GM18909 (cell line): ENCODE data around the gene ARL16.

Experiments
- ATAC-seq: cut with Tn5 transposase; IDR thresholded peaks from one replicate; pipeline ENCODE4 v1.9.1; 2021; ENCODE audit warnings: mild to moderate bottlenecking; ENCODE audit not compliant: unreplicated experiment, poor library complexity

The ARL16 gene

DNA sequence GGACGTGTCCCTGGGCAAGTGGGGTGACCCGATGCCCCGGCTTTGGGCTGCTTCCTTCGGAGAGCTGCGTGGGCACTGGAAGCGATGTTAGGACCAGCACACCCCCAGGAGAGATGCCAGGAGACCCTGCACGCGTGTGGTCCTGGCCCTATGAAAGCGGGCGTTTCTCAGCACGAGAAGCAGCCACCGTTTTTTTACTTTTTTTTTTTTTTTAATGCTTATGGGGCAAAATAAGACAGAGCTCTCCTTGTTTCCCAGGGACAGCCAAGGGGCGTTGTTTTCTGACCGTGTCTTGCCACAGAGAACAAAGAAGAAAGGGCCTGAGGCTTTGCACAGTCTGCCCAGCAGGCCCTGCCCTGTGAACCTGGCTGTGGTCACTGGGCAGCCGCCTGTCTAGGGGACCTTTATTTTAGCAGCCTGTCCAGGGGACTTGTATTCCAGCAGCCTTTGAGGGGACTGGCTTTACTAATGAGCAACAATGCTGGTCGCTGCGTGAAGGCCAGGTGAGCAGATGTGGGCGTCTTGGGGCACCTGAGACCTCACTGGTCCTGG lies 29.5 kb upstream of the ARL16 start:
- ATAC-seq: no peak

DNA sequence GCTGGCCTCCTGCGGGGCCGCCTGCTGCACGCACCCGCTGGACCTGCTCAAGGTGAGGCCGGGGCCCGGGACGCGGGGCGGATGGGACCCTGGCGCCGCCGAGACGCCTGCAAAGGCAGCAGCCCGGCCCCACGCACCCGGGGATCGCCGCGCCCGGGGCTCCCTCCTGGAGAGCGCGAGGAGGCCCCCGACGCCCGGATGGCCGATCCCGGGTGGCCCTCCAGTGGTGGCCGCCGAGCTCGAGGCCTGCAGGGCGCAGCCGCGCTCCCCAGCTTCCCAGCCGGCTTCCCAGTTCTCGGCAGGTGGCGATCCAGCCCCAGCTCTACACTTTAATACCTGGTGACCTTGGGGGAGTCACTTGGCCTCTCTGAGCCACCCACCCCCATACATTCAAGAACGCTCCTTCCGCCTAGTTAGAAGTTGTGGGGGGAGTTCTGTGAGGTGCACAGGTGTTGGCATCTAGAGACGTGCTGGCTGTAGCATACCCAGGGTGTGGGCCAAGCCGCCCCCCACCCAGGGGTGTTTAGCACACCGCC lies 28.9 kb upstream of the ARL16 start:
- ATAC-seq: peak; percentile 6

DNA sequence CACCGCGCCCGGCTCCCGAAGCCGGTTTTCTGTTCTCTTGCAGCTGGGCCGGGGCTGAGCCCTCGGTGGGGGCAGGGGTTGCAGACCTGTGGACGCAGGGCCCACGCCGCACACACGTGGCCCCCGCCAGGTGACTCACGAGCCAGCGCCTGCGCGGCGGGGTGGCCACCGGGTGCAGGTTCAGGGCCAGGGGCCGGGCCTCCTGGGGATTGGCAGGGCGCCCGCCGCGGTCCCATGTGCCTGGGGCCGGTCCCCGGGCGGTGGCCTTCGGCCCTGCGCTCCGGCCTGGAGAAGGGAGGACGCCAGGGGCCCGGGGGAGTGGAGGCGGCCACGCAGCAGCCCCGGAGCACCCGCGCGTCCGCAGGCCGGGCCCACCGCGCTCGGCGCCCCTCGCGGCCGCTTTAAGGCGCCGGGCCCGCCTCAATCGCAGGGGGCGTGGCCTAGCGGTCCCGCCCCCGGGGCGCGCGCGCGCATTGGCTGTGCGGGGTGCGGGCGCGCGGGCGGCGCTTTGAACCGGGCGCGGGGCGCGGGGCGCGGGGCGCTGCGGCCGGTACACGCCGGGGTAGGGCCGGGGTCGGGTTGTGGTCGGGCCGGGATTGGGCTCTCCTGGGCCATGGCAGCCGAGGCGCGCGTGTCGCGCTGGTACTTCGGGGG lies 28.3 kb upstream of the ARL16 start, which contains the start of gene SLC25A10:
SLC25A10 (plus strand) TSS at position 471 of the 654 bp plus-strand sequence; CDS start at position 614, 143 bp downstream.
- ATAC-seq: peak; percentile 65

DNA sequence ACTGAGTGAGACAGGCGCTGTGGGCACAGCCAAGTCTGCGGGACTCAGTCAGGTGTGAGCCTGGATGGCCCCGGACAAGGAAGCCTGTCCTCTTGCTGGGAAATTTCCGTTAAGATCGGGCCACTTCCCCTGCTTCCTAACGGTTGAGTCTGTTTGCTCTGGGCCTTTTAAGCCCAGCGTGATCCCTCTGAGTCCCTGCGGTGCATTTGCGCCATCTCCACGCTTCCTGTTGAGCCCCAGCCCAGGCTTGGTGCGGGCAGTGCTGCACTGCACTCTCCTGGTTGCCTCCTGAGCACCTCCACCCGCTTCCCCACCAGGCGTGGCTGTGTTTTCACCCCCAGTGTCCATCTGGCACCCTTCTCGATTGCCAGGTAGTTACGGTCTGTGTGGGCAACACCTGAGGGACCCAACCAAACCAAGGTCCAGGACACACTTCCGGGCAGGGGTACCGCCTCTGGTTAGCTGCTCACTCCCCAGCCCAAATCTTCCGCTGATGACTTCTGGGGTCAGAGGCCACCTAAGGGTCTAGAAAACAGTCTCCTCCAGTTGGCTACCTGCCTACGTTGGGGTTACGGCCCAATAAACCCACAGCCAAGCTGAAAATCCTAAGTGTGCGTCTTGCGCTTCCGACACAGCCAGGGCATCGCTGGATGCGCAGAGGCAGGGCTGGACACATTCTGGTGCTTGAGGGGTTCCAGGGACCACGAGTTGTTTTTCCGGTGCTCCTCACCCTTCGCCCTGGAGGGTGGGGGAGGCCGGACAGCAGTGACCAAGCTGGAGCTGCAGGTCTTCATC lies 27.1 kb upstream of the ARL16 start:
- ATAC-seq: no peak

DNA sequence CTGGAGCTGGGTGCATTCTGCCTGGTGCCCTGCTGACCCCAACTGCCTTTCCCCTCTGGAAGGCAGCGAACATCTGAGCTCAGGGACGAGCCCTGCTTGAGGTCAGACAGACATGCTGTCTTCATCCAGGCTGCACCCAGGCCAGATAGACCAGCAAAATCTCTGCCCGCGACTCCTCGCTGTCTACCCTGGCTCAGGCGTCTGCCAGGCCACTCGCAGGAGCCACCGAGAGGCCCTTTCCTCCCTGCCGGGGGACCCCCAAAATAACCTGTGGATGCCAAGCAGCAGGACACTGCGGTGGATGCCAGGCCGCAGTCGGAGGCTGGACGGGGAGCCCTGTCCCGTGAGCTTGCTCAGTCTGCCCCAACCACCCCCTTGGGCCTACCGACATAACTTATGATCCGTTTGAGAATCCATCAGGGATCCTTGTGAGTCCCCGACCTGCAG lies 25.2 kb upstream of the ARL16 start:
- no peak for ATAC-seq

DNA sequence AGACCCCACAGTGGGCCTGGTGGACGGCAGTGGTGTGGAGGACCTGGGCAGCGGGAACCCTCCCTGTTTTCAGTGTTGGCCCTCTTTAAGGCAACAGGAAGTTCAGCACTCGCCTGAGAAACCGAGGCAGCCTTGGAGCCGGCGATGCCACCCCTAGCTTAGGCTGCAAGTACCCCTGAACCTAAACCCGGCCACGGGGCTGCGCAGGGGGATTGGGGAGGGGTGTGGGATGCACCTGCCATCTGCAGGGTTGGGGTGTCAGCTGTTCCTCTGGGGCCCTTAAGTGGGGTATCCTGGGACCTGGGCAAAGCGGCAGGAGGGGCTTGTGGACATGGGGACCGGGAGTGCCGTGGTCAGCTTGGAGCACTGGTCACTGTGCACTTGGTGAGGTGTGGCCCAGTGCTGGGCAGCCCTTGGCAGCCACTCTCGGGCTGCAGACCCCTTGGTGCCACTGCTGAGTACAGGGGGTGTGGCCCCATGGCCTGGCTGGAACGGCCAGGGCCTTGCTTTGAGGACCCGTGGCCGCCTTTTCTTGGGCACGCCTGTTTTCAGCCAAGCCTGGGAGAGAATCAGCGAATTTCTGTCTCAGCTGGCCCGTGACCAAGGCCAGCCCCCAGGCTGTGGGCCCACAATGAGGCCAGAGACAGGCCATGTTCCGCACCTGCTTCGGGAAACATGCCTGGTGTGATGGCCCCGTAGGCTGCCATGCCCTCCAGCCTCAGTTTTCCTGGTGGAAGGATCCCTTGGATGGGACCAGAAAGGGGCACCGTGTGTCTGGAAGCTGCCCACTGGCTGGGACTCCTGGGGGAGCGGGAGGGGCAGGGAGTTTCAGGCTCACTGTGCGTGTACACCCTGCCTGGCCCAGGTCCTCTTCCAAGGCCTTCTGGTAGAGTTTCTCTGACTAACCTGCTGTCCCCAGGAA lies 24.4 kb upstream of the ARL16 start:
- ATAC-seq: no peak

DNA sequence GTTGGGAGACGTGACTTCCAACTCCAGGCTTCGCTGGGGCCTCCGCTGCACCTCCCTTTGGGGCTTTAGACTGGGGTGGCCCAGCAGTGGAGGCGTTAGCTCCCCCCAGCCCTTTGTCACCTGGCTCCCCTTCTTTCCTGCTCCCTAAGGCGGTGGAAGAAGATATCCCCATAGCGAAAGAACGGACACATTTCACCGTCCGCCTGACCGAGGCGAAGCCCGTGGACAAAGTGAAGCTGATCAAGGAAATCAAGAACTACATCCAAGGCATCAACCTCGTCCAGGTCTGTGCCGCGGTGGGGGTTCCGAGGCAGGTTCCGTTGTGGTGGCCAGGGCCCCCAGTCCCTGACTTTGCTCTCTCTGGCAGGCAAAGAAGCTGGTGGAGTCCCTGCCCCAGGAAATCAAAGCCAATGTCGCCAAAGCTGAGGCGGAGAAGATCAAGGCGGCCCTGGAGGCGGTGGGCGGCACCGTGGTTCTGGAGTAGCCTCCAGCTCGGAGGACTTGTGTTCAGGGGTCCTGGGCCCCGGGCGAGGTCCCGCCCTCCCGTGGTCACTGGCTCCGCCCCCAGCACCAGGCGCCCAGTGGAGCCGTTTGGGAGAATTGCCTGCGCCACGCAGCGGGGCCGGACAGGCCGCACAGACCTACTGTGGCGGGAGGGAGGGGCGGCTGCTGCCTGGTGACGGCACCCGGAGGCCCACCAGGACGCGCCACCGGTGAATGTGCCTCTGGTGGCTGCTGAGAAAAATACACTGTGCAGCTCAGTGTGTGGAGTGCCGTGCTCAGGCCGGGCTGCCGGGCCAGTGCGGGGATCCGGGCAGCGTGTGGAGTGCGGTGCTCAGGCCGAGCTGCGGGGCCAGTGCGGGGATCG lies 23.4 kb upstream of the ARL16 start:
- no peak for ATAC-seq

DNA sequence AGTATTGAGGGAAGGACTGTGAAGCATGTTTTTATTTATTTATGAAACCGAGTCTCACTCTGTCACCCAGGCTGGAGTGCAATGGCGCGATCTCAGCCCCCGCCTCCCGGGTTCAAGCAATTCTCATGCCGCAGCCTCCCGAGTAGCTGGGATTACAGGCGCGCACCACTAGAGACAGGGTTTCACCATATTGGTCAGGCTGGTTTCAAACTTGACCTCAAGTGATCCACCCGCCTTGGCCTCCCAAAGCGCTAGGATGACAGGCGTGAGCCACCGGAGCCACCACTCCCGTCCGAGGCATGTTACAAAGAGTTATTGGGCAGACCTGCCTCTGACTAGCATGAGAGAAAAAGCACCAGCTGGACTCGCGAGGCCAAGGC lies 22.6 kb upstream of the ARL16 start:
- no peak for ATAC-seq

DNA sequence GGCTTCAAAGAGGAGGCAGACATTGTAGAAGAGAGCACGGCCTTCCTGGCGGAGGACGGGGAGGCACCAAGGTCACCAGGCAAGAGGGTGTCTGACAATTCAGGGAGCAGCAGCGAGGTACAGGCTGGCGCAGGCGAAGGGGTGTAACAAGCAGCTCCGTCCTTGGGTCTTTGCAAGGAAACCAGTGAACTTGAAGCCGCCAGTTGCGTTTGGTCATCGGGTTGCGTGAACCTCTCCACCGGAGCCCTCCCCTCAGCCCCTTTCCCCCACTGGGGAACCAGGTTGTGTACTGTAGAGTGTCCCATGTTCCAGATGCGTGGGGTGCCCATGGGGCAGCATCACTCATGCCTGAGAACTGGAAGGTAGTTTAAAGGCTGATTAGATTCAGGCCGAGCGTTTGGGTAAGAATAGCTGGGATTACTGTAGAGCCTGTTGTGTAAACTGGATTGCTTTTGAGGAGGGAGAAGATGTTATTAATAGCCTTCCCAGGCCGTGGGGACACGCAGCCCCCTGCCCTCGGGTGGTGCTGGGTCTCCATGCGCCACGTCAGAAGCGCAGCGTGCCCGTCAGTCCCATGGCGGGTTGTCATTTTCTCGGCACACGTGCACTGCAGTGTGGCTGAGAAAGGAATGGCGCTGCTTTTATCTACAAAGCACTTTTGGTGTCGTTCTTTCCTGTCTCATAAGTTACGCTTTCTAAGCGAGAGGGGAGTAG lies 22.1 kb upstream of the ARL16 start:
- ATAC-seq: no peak

DNA sequence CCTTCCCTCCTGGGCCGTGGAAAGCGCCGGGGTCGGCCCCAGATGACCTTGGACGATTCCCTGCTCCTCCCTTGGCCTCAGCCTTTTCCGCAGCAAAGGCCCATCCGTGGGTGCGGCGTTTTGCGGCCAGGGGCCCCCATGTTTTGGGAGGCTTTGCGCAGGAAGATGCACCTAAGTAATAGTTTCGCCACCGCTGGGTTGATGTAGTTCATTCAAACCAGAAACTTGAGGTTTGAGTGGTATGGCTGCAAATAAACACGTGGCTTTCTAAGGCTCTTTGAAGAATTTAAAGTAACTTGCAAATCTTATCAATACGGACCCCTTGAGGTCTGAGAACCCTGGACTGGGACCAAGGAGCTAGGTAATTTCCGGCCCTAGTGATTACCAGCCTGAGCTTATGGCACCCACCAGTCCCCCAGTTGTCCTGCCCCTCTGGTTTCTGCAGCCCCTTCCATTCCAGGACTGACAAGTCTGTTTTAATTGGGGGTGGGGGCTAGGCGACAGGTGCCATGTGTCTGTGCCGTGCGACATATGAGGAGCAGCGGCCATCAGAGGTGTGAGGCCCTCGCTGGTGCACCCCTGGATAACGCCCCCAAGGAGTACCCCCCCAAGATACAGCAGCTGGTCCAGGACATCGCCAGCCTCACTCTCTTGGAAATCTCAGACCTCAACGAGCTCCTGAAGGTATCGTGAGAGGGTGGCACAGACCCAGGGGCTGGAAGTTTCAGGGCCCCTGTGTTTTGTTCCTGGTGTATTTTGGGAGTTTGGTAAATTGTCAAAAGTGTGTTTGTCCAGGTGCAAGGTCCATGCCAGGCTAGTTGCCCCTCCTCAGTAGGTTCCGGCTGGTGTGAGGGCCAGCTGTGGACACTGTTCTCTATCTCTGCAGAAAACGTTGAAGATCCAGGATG lies 20.4 kb upstream of the ARL16 start:
- no peak for ATAC-seq

DNA sequence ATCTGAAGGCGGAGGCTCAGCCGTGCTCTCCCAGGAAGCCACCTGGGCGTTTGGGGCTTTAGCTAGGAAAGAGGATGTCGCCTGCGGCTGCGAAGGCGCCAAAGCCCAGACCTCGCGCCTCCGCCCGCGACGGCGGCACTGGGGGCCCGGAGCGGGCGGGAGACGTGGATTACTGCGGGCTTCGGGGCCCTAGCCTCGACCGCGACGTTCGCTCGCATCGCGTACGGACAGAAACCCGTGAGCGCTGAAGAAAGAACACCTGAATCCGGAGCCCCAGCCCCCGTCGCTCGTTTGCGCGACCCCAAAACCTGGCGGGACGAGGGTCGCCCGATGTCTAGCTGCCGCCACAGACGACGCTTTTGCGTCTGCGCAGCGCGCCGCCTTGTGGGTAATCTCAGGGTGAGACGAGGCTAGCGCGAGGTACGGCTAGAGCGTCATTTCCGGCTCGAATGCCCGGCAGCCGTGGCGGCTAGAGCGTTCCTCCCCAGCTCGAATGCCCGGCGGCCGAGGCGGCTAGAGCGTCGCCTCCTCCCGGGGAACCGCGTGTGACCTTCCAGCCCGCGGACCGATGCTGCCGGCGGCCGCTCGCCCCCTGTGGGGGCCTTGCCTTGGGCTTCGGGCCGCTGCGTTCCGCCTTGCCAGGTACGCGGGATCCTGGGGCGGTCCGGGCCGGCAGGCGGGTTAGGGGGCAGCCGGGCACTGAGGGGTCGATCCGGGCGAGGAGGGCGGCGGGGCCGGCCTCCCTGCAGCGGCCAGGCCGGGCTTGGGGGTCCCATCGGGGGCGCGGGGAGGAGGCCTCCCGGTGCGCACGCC lies 19.5 kb upstream of the ARL16 start, which contains the start of gene MRPL12:
MRPL12 (plus strand) TSS at position 434 of the 813 bp plus-strand sequence; CDS start at position 569, 135 bp downstream.
- peak; percentile 80 for ATAC-seq

DNA sequence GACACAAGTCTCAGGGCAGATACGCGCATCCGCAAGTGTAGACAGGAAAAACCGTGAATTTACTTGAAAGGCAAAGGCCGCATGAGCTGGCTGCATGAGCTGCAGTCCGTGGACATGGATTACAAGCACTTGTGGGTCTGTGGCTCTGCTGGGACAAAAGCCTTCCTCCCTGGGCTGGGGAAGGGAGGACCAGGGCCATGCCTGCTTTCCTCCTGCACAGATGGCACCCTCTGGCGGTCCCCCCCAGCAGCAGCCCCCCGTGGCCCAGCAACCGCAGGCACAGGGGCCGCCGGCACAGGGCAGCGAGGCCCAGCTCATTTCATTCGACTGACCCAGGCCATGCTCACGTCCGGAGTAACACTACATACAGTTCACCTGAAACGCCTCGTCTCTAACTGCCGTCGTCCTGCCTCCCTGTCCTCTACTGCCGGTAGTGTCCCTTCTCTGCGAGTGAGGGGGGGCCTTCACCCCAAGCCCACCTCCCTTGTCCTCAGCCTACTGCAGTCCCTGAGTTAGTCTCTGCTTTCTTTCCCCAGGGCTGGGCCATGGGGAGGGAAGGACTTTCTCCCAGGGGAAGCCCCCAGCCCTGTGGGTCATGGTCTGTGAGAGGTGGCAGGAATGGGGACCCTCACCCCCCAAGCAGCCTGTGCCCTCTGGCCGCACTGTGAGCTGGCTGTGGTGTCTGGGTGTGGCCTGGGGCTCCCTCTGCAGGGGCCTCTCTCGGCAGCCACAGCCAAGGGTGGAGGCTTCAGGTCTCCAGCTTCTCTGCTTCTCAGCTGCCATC lies 17.9 kb upstream of the ARL16 start:
- no peak for ATAC-seq

DNA sequence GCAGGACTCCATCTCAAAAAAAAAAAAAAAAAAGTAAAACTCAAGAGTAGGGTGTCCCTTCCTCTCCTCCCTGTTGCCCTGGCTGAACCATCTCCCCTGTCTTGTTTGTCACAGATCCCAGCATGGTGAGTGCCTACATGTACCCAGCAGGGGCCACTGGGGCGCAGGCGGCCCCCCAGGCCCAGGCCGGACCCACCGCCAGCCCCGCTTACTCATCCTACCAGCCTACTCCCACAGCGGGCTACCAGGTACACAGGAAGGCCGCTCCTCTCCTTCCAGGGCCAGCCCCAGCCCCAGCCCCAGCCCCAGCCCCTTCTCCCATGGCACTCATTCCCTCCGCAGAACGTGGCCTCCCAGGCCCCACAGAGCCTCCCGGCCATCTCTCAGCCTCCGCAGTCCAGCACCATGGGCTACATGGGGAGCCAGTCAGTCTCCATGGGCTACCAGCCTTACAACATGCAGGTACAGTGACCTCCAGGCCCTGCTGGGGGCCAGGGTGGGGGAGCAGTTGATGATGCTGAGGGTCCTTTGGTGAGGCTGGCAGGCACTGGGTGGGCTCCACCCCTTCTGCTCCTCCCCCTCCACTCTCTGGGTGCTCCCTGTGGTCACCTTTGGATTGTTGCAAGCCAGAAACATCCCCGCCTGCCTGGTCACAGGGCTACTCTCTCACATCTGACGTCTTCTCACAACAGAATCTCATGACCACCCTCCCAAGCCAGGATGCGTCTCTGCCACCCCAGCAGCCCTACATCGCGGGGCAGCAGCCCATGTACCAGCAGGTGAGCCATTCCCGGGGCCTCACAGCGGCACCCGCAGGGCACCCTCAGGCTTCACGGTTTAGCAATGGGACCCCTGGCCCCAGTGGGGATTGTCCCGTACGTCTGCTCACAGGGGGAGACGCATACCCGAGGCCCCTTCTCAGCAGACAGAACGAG lies 17.0 kb upstream of the ARL16 start:
- ATAC-seq: no peak

DNA sequence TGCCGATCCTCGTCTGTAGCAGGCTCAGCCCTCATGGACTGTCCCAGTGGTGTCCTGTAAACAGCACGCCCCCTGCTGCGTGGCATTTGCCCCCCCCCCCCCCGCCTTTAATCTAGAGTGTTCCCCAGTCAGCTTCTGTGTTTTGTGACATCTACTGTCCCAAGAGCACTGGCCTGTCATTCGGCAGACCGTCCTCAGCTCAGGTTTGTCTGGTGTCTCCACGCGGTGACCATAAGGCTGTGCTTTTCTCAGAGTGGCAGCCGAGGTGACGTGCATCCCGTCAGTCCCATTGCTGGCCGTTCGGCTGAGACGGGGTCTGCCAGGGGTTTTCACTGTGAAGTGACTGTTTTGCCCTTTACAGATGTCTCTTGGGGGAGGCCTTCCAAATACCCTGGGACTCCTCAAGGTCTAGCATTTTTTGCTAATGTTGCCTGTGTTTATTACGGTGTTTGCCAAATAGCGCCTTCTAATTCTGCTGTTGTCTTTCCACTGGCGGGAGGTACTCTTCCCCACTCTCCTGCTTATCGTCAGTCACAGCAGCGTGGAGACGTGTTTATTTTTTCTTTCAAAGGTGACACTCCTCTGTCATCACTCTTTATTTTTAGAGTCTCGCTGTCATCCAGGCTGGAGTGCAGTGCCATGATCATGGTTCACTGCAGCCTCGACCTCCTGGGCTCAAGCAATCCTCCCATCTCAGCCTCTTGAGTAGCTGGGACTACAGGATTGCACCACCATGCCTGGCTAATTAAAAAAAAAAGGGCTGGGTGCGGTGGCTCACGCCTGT lies 13.9 kb upstream of the ARL16 start:
- no peak for ATAC-seq
